ENCODE data around the gene PLEKHF1.

The PLEKHF1 gene

GRCh38 chr19:29628661-29629385 lies 36.4 kb upstream of the PLEKHF1 start:
- TF ChIP-seq, protein P1, sequence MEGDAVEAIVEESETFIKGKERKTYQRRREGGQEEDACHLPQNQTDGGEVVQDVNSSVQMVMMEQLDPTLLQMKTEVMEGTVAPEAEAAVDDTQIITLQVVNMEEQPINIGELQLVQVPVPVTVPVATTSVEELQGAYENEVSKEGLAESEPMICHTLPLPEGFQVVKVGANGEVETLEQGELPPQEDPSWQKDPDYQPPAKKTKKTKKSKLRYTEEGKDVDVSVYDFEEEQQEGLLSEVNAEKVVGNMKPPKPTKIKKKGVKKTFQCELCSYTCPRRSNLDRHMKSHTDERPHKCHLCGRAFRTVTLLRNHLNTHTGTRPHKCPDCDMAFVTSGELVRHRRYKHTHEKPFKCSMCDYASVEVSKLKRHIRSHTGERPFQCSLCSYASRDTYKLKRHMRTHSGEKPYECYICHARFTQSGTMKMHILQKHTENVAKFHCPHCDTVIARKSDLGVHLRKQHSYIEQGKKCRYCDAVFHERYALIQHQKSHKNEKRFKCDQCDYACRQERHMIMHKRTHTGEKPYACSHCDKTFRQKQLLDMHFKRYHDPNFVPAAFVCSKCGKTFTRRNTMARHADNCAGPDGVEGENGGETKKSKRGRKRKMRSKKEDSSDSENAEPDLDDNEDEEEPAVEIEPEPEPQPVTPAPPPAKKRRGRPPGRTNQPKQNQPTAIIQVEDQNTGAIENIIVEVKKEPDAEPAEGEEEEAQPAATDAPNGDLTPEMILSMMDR (conservative IDR thresholded peaks at IDR 0.05; ENCODE audit: low read depth, low read length): no peak
- H3K4me3 ChIP-seq (ENCODE audit: low read length): no peak overlapping the region
- DNase-seq (ENCODE audit: low read depth): no peak

- TF ChIP-seq, protein P1 (conservative IDR thresholded peaks at IDR 0.05; ENCODE audit: low read depth, low read length): no peak
- H3K4me3 ChIP-seq (ENCODE audit: low read length): no peak overlapping the region
- no peak for DNase-seq (ENCODE audit: low read depth)
Observed at GRCh38 chr19:29629836-29630534, 35.3 kb upstream of the PLEKHF1 start.

DNA sequence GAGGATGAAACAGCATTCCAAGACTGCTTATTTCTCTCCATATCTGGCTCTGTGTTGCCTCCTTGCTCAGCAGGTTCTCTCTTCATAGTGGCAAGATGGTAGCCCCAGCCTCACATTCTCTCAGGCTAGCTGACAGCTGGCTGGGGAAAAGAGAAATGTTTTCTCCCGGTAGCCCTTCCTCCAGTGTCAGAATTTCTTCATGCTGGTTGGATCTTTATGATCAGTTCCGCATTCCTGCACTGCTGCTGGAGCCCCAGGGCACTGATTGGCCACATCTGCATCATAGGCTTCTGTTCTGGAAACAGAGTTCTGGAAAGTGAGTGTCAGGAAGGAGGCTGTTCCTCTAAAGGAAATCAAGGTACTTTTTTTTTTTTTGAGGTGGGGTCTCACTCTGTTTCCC lies 34.6 kb upstream of the PLEKHF1 start:
- TF ChIP-seq, protein P1 (conservative IDR thresholded peaks at IDR 0.05; ENCODE audit: low read depth, low read length): no peak
- no peak for DNase-seq (ENCODE audit: low read depth)
- H3K4me3 ChIP-seq (ENCODE audit: low read length): no peak overlapping the region

DNA sequence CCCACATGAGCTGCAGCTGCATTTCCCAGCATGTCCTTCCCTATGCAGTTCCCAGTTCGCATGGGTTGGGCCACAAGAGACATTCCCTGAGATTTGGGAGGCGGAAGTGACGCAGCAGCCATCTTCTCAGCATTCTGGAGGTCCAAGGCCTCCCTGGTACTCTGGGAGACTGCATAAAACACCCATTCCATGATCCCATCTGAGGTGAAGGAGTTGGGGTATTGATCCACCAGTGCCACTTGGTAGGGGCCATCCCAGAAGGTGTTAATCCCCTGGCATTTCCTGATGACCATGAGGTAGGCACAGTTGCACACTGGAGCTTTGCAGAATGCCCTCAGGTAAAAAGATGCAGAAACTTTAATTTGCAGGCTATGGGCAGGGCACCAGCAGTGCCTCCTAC lies 33.8 kb upstream of the PLEKHF1 start:
- H3K4me3 ChIP-seq (ENCODE audit: low read length): no peak overlapping the region
- TF ChIP-seq, protein P1 (conservative IDR thresholded peaks at IDR 0.05; ENCODE audit: low read depth, low read length): no peak
- no peak for DNase-seq (ENCODE audit: low read depth)

DNA sequence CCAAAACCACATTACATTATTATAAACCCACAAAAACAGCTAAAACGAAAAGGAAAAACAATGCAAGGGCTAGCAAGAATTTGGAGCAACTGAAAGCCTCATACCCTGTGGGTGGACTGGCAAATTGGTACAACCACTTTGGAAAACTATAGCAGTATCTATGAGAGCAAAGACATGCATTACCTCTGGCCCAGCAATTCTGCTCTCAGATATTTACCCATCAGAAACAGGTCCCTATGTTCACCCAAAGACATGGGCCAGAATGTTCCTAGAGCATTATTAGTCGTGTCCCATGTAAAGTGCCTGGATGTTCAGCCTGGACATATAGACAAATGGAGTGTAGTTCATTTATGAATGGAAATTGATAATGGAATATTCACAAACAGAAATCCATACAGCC lies 31.3 kb upstream of the PLEKHF1 start:
- H3K4me3 ChIP-seq (ENCODE audit: low read length): no peak overlapping the region
- no peak for DNase-seq (ENCODE audit: low read depth)
- TF ChIP-seq, protein P1 (conservative IDR thresholded peaks at IDR 0.05; ENCODE audit: low read depth, low read length): no peak

- TF ChIP-seq, protein P1 (conservative IDR thresholded peaks at IDR 0.05; ENCODE audit: low read depth, low read length): no peak
- no peak overlapping the region for H3K4me3 ChIP-seq (ENCODE audit: low read length)
- no peak for DNase-seq (ENCODE audit: low read depth)
Observed at GRCh38 chr19:29634423-29635130, 30.7 kb upstream of the PLEKHF1 start.

All from retinal pigment epithelial cell (primary cell).